ENCODE measurements around the gene FAM184A.

DNA sequence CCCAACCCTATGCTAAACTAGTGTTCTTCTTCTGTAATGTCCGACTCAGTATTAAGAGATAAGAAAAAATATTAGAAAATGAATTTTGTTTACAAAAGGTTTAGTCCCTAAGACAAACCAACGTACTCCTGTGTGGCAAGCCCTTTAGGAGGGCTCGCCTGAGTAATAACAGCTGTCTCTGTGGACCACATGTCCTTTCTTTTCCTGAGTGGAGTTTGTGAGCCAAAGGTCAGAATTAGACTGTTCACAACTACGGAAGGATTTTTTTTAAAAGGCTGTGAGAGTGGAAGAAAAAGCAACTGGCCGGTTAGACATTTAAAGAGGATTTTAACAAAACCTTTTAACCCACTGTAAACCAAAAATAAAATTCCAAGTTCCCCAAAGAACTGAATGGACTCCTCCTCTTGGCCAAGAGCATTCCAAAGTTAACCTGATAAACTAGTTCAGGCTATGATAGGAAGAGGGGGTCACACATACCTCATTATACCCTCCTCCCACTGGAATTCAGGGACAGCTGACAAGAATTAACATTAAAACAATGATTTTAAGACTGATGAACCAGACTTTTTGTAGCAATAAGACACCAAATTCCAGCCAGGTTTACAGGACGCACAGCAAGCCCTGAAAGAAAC, 43.5 kb downstream of the FAM184A start:
- TF ChIP-seq, protein P1, sequence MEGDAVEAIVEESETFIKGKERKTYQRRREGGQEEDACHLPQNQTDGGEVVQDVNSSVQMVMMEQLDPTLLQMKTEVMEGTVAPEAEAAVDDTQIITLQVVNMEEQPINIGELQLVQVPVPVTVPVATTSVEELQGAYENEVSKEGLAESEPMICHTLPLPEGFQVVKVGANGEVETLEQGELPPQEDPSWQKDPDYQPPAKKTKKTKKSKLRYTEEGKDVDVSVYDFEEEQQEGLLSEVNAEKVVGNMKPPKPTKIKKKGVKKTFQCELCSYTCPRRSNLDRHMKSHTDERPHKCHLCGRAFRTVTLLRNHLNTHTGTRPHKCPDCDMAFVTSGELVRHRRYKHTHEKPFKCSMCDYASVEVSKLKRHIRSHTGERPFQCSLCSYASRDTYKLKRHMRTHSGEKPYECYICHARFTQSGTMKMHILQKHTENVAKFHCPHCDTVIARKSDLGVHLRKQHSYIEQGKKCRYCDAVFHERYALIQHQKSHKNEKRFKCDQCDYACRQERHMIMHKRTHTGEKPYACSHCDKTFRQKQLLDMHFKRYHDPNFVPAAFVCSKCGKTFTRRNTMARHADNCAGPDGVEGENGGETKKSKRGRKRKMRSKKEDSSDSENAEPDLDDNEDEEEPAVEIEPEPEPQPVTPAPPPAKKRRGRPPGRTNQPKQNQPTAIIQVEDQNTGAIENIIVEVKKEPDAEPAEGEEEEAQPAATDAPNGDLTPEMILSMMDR (conservative IDR thresholded peaks at IDR 0.05; ENCODE audit: low read length) = no peak
- TF ChIP-seq EZH2phosphoT487 (IDR thresholded peaks at IDR 0.05; ENCODE audit: borderline replicate concordance, low read depth, low read length) = no peak

Data from OCI-LY7 (cell line).